ENCODE results near the gene ZNF366. TPM values are rescaled to one million over a fixed set of nuclear protein-coding genes. Genes with fewer than 3 reads are reported as not detected.

The ZNF366 gene
- total RNA-seq, 2 donors from 2014 or later = under 0.01 to 1.8 TPM

DNA sequence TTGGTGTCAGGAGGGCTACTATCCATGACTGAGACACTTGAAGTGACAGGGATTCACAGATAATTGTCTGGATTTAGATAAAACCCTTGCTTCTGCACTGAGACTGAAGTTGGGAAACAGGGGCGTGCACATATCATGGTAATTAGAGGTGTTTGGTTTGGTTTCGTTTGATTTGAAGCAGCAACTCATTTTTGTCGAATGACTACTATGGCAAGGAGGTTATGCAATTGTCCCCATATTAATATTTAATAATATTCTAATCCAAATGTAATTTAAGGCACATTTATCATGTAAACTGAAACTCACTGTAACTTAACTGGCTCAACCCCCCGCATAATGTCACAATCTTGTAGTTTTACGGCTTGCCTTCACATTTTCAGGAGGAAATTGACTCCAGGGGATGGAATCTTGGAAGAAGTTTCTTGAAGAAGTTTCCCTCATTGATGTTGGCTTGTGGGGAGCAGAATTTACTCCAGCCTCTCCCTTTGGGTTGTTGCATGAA lies 12.5 kb downstream of the ZNF366 start:
- ATAC-seq (no peak), DNase-seq (no peak)
- no peaks in the 10 kb centered on the region for H3K36me3 ChIP-seq (replicated peaks in 1 of 2; ENCODE audit: insufficient read depth in 1 of 2, low read depth in 2 of 2)
- no peaks in the 10 kb centered on the region for H3K27me3 ChIP-seq
- no peak overlapping the region for H3K27ac ChIP-seq
- no peak for TF ChIP-seq POLR2A (IDR thresholded peaks at IDR 0.05)
- TF ChIP-seq, protein P1, sequence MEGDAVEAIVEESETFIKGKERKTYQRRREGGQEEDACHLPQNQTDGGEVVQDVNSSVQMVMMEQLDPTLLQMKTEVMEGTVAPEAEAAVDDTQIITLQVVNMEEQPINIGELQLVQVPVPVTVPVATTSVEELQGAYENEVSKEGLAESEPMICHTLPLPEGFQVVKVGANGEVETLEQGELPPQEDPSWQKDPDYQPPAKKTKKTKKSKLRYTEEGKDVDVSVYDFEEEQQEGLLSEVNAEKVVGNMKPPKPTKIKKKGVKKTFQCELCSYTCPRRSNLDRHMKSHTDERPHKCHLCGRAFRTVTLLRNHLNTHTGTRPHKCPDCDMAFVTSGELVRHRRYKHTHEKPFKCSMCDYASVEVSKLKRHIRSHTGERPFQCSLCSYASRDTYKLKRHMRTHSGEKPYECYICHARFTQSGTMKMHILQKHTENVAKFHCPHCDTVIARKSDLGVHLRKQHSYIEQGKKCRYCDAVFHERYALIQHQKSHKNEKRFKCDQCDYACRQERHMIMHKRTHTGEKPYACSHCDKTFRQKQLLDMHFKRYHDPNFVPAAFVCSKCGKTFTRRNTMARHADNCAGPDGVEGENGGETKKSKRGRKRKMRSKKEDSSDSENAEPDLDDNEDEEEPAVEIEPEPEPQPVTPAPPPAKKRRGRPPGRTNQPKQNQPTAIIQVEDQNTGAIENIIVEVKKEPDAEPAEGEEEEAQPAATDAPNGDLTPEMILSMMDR (IDR thresholded peaks at IDR 0.05) = no peak
- H3K4me1 ChIP-seq = no peaks in the 10 kb centered on the region
- 44 to 70% methylated on average over 5 of the region's 5 CpGs for WGBS, 2 donors
- H3K9me3 ChIP-seq = no peaks in the 10 kb centered on the region
- intact Hi-C loops (cut with DNase I) = no loop called here
- H3K4me3 ChIP-seq = no peak overlapping the region

DNA sequence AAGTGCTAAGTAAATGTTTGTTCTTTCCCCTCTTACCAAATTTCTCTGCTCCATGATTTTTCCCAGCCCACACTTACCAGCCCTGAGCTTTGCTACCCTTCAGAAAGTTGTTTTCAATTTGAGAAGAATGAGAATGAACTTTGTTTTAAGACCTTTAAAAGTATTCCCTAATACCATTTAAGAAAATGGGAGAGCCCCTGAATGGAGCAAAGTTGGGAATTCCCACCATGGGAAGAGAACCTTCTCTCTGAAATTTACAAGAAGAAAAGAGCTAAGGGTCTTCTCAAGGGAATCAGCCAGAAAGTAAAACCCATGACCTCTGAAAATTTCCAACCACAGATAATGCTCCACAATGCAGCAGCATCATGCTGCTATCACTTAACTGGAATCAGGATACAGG lies 17.7 kb downstream of the ZNF366 start:
- TF ChIP-seq, protein P1 (IDR thresholded peaks at IDR 0.05) = no peak
- TF ChIP-seq POLR2A (IDR thresholded peaks at IDR 0.05) = no peak
- no peaks in the 10 kb centered on the region for H3K27me3 ChIP-seq
- no peaks in the 10 kb centered on the region for H3K9me3 ChIP-seq
- H3K4me3 ChIP-seq = no peak overlapping the region
- no peak overlapping the region for H3K27ac ChIP-seq
- no peaks in the 10 kb centered on the region for H3K4me1 ChIP-seq
- ATAC-seq (no peak), DNase-seq (no peak)
- no peaks in the 10 kb centered on the region for H3K36me3 ChIP-seq (replicated peaks in 1 of 2; ENCODE audit: insufficient read depth in 1 of 2, low read depth in 2 of 2)
- intact Hi-C loops (cut with DNase I) = no loop called here

DNA sequence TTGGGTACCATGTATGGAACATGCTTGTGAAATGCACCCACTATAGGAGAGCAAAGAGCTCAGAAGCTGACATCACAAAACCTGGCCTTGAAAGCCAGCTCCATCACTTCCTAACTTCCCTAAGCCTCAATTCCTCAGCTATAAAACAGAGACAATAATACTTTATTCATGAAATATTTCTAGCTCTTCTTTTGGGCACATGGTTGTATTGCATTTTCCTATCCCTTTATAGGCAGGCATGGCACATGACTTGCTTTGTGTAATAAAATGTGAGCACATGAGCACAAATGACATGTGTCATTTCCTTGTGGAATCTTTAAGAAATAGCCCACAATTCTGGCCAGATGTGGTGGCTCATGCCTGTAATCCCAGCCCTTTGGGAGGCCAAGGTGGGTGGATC lies 18.5 kb downstream of the ZNF366 start:
- no peak for DNase-seq
- Histone ChIP-seq H3K27ac (no peak overlapping the region), H3K9me3 (no peaks in the 10 kb centered on the region), H3K4me1 (no peaks in the 10 kb centered on the region), H3K4me3 (no peak overlapping the region), H3K36me3 (replicated peaks in 1 of 2; ENCODE audit: insufficient read depth in 1 of 2, low read depth in 2 of 2) (no peaks in the 10 kb centered on the region), H3K27me3 (no peaks in the 10 kb centered on the region)
- no peak for ATAC-seq
- intact Hi-C loops (cut with DNase I) = no loop called here
- TF ChIP-seq, protein P1 (IDR thresholded peaks at IDR 0.05) = no peak
- TF ChIP-seq POLR2A (IDR thresholded peaks at IDR 0.05) = no peak

DNA sequence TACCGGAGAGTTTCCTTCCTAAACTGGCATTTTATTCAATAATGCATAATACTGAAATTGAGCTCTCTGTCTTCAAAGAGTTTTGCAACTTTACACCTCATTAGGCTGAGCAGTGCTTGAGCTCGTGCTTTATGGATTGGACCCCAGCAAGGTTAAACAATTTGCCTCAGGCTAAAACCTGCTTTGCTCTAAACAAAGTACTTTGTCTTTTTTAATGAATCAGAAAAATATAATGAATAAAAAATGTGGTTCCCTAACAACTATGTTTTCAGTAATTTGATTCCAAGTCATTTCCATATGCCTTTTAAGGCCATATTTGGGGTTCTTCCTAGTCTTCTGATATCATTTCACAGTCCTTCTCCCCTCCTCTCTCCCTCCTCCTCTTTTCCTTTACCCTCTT lies 20.0 kb downstream of the ZNF366 start:
- Histone ChIP-seq H3K27me3 (no peaks in the 10 kb centered on the region), H3K4me1 (no peaks in the 10 kb centered on the region), H3K36me3 (replicated peaks in 1 of 2; ENCODE audit: insufficient read depth in 1 of 2, low read depth in 2 of 2) (no peaks in the 10 kb centered on the region), H3K4me3 (no peak overlapping the region), H3K27ac (no peak overlapping the region), H3K9me3 (no peaks in the 10 kb centered on the region)
- no peak for TF ChIP-seq POLR2A (IDR thresholded peaks at IDR 0.05)
- TF ChIP-seq, protein P1 (IDR thresholded peaks at IDR 0.05) = no peak
- intact Hi-C loops (cut with DNase I) = no loop called here
- DNase-seq = no peak
- ATAC-seq = no peak
- 84 to 87% methylated on average over 2 of the region's 2 CpGs for WGBS, 2 donors

DNA sequence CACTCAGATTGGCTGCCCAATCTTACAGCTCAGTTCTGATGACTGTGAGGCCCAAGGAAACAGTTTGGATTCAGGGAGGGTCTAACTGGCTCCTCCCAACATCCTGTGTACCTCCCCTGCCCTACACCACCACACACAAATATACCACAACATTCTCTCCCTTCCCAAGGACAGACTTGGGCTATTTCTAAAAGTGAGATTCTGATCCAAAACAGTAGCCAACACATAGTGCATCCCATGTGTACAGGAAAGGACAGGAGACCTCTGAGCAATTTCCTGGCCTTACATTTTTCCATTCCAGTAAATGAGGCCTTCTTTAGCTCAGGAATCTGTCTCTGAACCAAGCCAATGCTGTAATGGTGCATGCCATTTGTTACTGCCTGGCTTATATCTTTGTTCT lies 20.8 kb downstream of the ZNF366 start:
- DNase-seq (no peak), ATAC-seq (peak; percentile 24)
- no peak overlapping the region for H3K4me3 ChIP-seq
- H3K36me3 ChIP-seq (replicated peaks in 1 of 2; ENCODE audit: insufficient read depth in 1 of 2, low read depth in 2 of 2) = no peaks in the 10 kb centered on the region
- no peaks in the 10 kb centered on the region for H3K27me3 ChIP-seq
- H3K4me1 ChIP-seq = no peaks in the 10 kb centered on the region
- no peaks in the 10 kb centered on the region for H3K9me3 ChIP-seq
- TF ChIP-seq, protein P1 (IDR thresholded peaks at IDR 0.05) = no peak
- no peak for TF ChIP-seq POLR2A (IDR thresholded peaks at IDR 0.05)
- H3K27ac ChIP-seq = no peak overlapping the region
- intact Hi-C loops (cut with DNase I) = no loop called here
